Activated naive CD4-positive, alpha-beta T cell treated with anti-CD3 and anti-CD28 coated beads for 36 hours (primary cell): ENCODE data around the gene CORO2A. TPM values are rescaled to one million over a fixed set of nuclear protein-coding genes. Genes with fewer than 3 reads are reported as not detected.

Experiments used
- CTCF ChIA-PET: fragments of 350-600 bp; sonication (Branson Sonifier 250); formaldehyde crosslinking; loops from one replicate; lab custom pipeline; 2021; ENCODE audit warnings: antibody characterized with exemption; lab: Charles Lee
- DNase-seq: peaks from one replicate; pipeline ENCODE4 v3.0.0-alpha.2; 2020
- H3K27ac Mint-ChIP-seq: one replicate; pipeline ENCODE4 v1.8.0; 2021; ENCODE audit warnings: mild to moderate bottlenecking, mixed read lengths
- H3K27me3 Mint-ChIP-seq: one replicate; pipeline ENCODE4 v1.8.0; 2021; ENCODE audit warnings: low read depth, mixed read lengths
- H3K36me3 Mint-ChIP-seq: one replicate; pipeline ENCODE4 v1.8.0; 2021; ENCODE audit warnings: low read depth, mixed read lengths
- H3K4me1 Mint-ChIP-seq: one replicate; pipeline ENCODE4 v1.8.0; 2021; ENCODE audit warnings: low read depth, mixed read lengths
- H3K4me3 Mint-ChIP-seq: one replicate; pipeline ENCODE4 v1.8.0; 2021; ENCODE audit warnings: mild to moderate bottlenecking, moderate library complexity, mixed read lengths
- H3K9me3 Mint-ChIP-seq: one replicate; pipeline ENCODE4 v1.8.0; 2021; ENCODE audit warnings: mixed read lengths
- intact Hi-C: fragments of 100-400 bp; cut with micrococcal nuclease; formaldehyde crosslinking; loops from one replicate; pipeline ENCODE4 v1.15.1; 2023
- total RNA-seq, 2 experiments: library from RNA; stranded (reverse); gene quantifications; one replicate each; pipeline ENCODE4 v1.2.3, GENCODE V29; 2021

CORO2A gene, protein sequence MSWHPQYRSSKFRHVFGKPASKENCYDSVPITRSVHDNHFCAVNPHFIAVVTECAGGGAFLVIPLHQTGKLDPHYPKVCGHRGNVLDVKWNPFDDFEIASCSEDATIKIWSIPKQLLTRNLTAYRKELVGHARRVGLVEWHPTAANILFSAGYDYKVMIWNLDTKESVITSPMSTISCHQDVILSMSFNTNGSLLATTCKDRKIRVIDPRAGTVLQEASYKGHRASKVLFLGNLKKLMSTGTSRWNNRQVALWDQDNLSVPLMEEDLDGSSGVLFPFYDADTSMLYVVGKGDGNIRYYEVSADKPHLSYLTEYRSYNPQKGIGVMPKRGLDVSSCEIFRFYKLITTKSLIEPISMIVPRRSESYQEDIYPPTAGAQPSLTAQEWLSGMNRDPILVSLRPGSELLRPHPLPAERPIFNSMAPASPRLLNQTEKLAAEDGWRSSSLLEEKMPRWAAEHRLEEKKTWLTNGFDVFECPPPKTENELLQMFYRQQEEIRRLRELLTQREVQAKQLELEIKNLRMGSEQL
- 1 to 10 TPM; 8.1 to 8.2 TPM for total RNA-seq

DNA sequence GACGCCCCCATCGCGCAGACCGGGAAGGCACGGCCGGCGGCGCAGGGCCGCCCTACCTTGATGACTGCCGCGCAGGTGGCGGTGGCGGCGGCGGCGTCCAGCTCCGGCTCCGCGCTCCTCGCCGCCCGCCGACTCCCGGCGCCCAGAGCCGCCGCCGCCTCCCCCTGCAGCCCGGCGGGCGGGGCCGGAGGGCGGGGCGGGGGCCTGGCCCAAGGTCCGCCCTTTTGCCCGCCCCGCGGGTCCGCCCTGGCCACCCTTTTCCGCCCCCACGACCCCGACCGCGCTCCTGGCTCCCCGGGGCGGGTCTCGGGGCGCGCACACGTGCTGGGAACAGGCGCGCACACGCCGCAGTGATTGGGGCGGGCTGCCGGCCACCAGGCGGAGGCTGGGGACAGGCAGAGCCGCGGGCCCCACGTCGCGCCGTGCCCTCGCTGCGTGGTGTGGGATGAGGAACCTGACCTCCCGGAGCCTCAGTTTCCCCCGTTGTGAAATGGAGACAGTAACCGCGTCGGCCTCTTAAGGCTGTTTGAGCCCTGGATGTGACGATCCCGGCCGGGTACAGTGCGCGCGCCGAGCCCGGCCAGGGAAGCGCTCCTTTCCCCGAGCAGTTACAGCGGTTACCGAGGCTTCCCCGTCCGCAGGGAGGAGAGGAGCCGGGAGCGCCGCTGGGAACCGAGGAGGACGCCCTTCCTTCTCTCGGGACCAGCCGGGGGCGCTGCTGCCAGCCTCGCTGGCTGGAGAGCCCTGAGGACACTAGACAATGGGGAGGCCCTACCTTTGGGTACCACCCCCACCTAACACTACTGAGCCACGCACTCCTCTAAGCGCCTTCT lies at the start of gene CORO2A:
TSS of gene CORO2A (minus strand) at position 135 of the 833 bp plus-strand sequence. CDS start 34,977 bp downstream, outside the sequence.
- DNase-seq, result peak; percentile 64
- Mint-ChIP-seq H3K27ac (peak within 1 kb of the TSS; percentile 56), H3K4me3 (peak within 1 kb of the TSS; percentile 82), H3K9me3 (no peaks in the 10 kb centered on the region), H3K27me3 (no peaks in the 10 kb centered on the region), H3K36me3 (no peaks in the 10 kb centered on the region), H3K4me1 (peaks cover 27% of the 10 kb centered on the region)
- intact Hi-C loops, result loop anchor here (1.0 kb wide), 6 partner anchors 63 to 269 kb away; partner anchors contain the start of genes NANS and TBC1D2
- CTCF ChIA-PET, result interaction anchor here (0.6 to 2.0 kb wide), 16 partner anchors 9 to 270 kb away, joined by 3 to 15 read pairs (median 4); partner anchors contain the start of genes TBC1D2 and TRMO

DNA sequence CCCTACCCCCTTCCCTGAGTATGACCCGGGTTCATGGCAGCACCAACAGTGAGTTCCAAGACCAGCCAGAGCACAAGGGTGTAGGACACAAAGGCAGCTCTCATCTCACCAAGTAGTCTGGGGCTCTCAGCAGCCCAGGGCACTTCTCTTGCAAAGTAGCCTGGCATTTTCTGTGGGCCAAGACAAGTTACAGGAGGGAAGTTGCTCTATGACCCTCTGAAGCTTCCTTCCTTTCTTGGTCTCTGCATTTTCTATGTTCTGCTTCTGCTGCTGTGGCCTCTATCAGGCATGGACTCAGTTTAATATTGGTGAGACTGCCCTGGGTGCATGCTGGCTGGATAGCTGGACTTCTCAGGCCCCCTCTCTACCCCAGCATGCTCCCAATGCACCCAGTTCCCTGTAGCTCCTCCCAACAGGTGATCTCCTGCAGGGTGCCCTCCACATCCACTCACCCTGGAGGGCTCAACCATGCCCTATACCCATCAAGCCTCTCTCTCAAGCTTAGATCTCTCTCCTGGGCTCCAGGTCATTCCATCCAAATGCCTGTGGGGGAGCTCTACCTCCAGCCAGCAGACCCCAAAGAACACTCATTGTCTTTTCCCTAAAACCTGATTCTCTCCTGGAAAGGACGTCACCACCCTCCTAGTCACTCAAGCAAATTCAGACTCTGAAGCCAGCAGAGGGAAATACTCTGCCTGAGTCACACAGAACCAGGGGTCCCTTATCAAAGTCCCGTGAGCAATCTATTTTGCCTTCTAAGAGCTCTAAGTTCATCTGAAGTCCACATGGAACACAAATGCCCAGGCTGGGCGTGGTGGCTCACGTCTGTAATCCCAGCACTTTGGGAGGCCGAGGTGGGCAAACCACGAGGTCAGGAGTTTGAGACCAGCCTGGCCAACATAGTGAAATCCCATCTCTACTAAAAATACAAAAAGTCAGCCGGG lies 49.2 kb upstream of the CORO2A start:
- no peak overlapping the region for H3K27ac Mint-ChIP-seq
- H3K4me1 Mint-ChIP-seq, result no peaks in the 10 kb centered on the region
- H3K36me3 Mint-ChIP-seq, result no peaks in the 10 kb centered on the region
- CTCF ChIA-PET, result interaction anchor here (0.7 to 2.0 kb wide), 8 partner anchors 12 to 533 kb away, joined by 3 to 8 read pairs (median 3); partner anchors contain the start of gene TBC1D2
- intact Hi-C loops, result no loop called here
- no peaks in the 10 kb centered on the region for H3K9me3 Mint-ChIP-seq
- no peaks in the 10 kb centered on the region for H3K27me3 Mint-ChIP-seq
- H3K4me3 Mint-ChIP-seq, result no peak overlapping the region
- DNase-seq, result no peak

- no peaks in the 10 kb centered on the region for H3K27me3 Mint-ChIP-seq
- CTCF ChIA-PET, result interaction anchor here (0.6 to 1.5 kb wide), 4 partner anchors 20 to 350 kb away, joined by 3 to 4 read pairs (median 4); no protein-coding TSS in a partner anchor
- H3K9me3 Mint-ChIP-seq, result no peaks in the 10 kb centered on the region
- no peak overlapping the region for H3K27ac Mint-ChIP-seq
- H3K4me1 Mint-ChIP-seq, result no peaks in the 10 kb centered on the region
- H3K36me3 Mint-ChIP-seq, result no peaks in the 10 kb centered on the region
- no peak for DNase-seq
- no peak overlapping the region for H3K4me3 Mint-ChIP-seq
- intact Hi-C loops, result no loop called here
Observed at GRCh38 chr9:98240475-98240874, 48.0 kb upstream of the CORO2A start.

GRCh38 chr9:98236901-98237487 lies 44.6 kb upstream of the CORO2A start:
- H3K36me3 Mint-ChIP-seq, result no peaks in the 10 kb centered on the region
- DNase-seq, result no peak
- no peak overlapping the region for H3K27ac Mint-ChIP-seq
- CTCF ChIA-PET, result interaction anchor here (0.7 kb wide), 2 partner anchors 27 to 116 kb away, joined by 3 to 4 read pairs; no protein-coding TSS in a partner anchor
- no peaks in the 10 kb centered on the region for H3K4me1 Mint-ChIP-seq
- H3K4me3 Mint-ChIP-seq, result no peak overlapping the region
- H3K27me3 Mint-ChIP-seq, result no peaks in the 10 kb centered on the region
- intact Hi-C loops, result no loop called here
- H3K9me3 Mint-ChIP-seq, result no peaks in the 10 kb centered on the region

DNA sequence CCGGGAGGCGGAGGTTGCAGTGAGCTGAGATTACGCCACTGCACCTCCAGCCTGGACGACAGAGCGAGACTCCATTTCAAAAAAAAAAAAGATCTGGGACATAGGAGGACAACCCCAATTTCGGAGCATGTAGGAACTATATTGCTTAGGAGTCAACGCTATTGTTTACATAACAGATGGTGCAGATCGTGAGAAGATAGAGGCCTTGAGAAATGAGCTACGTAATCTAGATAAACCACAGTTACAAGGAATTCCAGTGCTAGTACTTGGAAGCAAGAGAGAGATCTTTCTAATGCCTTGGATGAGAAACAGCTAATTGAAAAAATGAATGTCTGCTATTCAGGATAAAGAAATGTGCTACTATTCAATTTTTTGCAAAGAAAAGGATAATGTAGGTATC lies 42.7 kb upstream of the CORO2A start:
- H3K27me3 Mint-ChIP-seq, result no peaks in the 10 kb centered on the region
- no peak overlapping the region for H3K27ac Mint-ChIP-seq
- H3K36me3 Mint-ChIP-seq, result peaks cover 2% of the 10 kb centered on the region
- intact Hi-C loops, result no loop called here
- H3K4me3 Mint-ChIP-seq, result no peak overlapping the region
- H3K9me3 Mint-ChIP-seq, result no peaks in the 10 kb centered on the region
- no peak for DNase-seq
- no peaks in the 10 kb centered on the region for H3K4me1 Mint-ChIP-seq
- CTCF ChIA-PET, result interaction anchor here (0.6 to 0.7 kb wide), 3 partner anchors 74 to 854 kb away, joined by 3 to 5 read pairs (median 3); no protein-coding TSS in a partner anchor

- no peaks in the 10 kb centered on the region for H3K27me3 Mint-ChIP-seq
- intact Hi-C loops, result no loop called here
- H3K27ac Mint-ChIP-seq, result no peak overlapping the region
- H3K4me3 Mint-ChIP-seq, result no peak overlapping the region
- CTCF ChIA-PET, result no interaction called here
- peaks cover 2% of the 10 kb centered on the region for H3K36me3 Mint-ChIP-seq
- H3K4me1 Mint-ChIP-seq, result no peaks in the 10 kb centered on the region
- DNase-seq, result no peak
- H3K9me3 Mint-ChIP-seq, result no peaks in the 10 kb centered on the region
Observed at GRCh38 chr9:98234245-98234825, 41.9 kb upstream of the CORO2A start.

- CTCF ChIA-PET, result no interaction called here
- H3K27me3 Mint-ChIP-seq, result no peaks in the 10 kb centered on the region
- no peaks in the 10 kb centered on the region for H3K9me3 Mint-ChIP-seq
- H3K4me3 Mint-ChIP-seq, result no peak overlapping the region
- no peaks in the 10 kb centered on the region for H3K4me1 Mint-ChIP-seq
- intact Hi-C loops, result no loop called here
- H3K36me3 Mint-ChIP-seq, result peaks cover 2% of the 10 kb centered on the region
- DNase-seq, result no peak
- no peak overlapping the region for H3K27ac Mint-ChIP-seq
Observed at GRCh38 chr9:98232926-98233325, 40.5 kb upstream of the CORO2A start.

GRCh38 chr9:98231770-98232478 lies 39.5 kb upstream of the CORO2A start:
- DNase-seq, result no peak
- Mint-ChIP-seq H3K9me3 (no peaks in the 10 kb centered on the region), H3K27me3 (no peaks in the 10 kb centered on the region), H3K4me1 (no peaks in the 10 kb centered on the region), H3K36me3 (peaks cover 2% of the 10 kb centered on the region), H3K4me3 (no peak overlapping the region), H3K27ac (no peak overlapping the region)
- intact Hi-C loops, result no loop called here
- CTCF ChIA-PET, result no interaction called here

GRCh38 chr9:98230789-98231188 lies 38.4 kb upstream of the CORO2A start:
- no peaks in the 10 kb centered on the region for H3K9me3 Mint-ChIP-seq
- no peak overlapping the region for H3K4me3 Mint-ChIP-seq
- H3K27ac Mint-ChIP-seq, result no peak overlapping the region
- intact Hi-C loops, result no loop called here
- peaks cover 2% of the 10 kb centered on the region for H3K36me3 Mint-ChIP-seq
- no peaks in the 10 kb centered on the region for H3K27me3 Mint-ChIP-seq
- no peaks in the 10 kb centered on the region for H3K4me1 Mint-ChIP-seq
- DNase-seq, result no peak
- CTCF ChIA-PET, result no interaction called here

DNA sequence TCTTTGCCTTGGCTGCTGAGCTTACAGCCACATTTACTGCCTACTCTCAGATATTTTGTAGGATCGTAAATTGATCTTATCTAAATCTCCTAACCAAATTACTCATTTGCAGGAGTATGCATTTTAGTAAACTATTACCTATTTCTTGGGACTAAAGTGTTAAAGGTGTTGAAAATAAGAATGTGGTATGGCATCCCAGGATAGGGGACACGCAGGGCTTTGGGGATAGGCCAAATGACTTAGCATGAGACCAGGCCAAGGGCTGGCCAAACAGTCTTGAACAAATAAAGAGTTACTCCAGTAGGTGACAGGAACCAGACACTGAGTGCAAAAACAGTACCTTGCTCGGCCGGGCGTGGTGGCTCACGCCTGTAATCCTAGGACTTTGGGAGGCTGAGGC lies 37.9 kb upstream of the CORO2A start:
- no peaks in the 10 kb centered on the region for H3K9me3 Mint-ChIP-seq
- intact Hi-C loops, result no loop called here
- no peaks in the 10 kb centered on the region for H3K4me1 Mint-ChIP-seq
- H3K27ac Mint-ChIP-seq, result no peak overlapping the region
- peaks cover 2% of the 10 kb centered on the region for H3K36me3 Mint-ChIP-seq
- no peak overlapping the region for H3K4me3 Mint-ChIP-seq
- CTCF ChIA-PET, result interaction anchor here (1.4 kb wide), 1 partner anchor 11 kb away, joined by 3 read pairs; no protein-coding TSS in a partner anchor
- H3K27me3 Mint-ChIP-seq, result no peaks in the 10 kb centered on the region
- DNase-seq, result no peak
